Measurements from ENCODE around the gene SEPTIN5. TPM values are rescaled to one million over a fixed set of nuclear protein-coding genes. Genes with fewer than 3 reads are reported as not detected.
"Not testable (repeated sequence)": the region's sequence is repeated elsewhere in the genome, so short reads cannot be mapped to it uniquely, and the experiment has no call there.

Gene SEPTIN5
- total and polyA plus RNA-seq, 12 donors, result 56.5 to 218 (median 143) TPM

GRCh38 chr22:19674929-19675253 is 39.4 kb upstream of the SEPTIN5 start:
- peaks cover 0 to 5% (median 0%) of the 10 kb centered on the region in 11 donors for H3K9me3 ChIP-seq
- H3K27ac ChIP-seq, result no peak overlapping the region
- H3K36me3 ChIP-seq, result no peaks in the 10 kb centered on the region
- DNase-seq, result no peak
- TF ChIP-seq CTCF (IDR thresholded peaks at IDR 0.05), result no peak
- intact Hi-C loops (cut with DNase I), result no loop called here
- no peak for ATAC-seq
- H3K27me3 ChIP-seq, result peaks cover 0 to 12% (median 0%) of the 10 kb centered on the region in 7 donors
- H3K4me1 ChIP-seq, result peaks cover 0 to 12% (median 0%) of the 10 kb centered on the region in 9 donors
- no peak overlapping the region for H3K4me3 ChIP-seq
- 86% methylated on average over 10 of the region's 10 CpGs for WGBS, 2 donors

- DNase-seq, result no peak
- no peak for TF ChIP-seq CTCF (IDR thresholded peaks at IDR 0.05)
Measured at GRCh38 chr22:19675428-19675827, 38.9 kb upstream of the SEPTIN5 start.

GRCh38 chr22:19676437-19676836 is 37.9 kb upstream of the SEPTIN5 start:
- whole genome bisulfite sequencing, 2 donors, result 86 to 92% methylated on average over 1 of the region's 1 CpG
- intact Hi-C loops (cut with DNase I); H3K9me3 ChIP-seq; H3K36me3 ChIP-seq; H3K27ac ChIP-seq; ATAC-seq; H3K4me1 ChIP-seq; DNase-seq; H3K4me3 ChIP-seq: not testable (repeated sequence)
- peaks cover 0 to 25% (median 10%) of the 10 kb centered on the region in 7 donors for H3K27me3 ChIP-seq

More at GRCh38 chr22:19675428-19675827, 38.9 kb upstream of the SEPTIN5 start:
- peaks cover 0 to 17% (median 5%) of the 10 kb centered on the region in 7 donors for H3K27me3 ChIP-seq
- peaks cover 0 to 5% (median 0%) of the 10 kb centered on the region in 11 donors for H3K9me3 ChIP-seq
- H3K4me3 ChIP-seq, result no peak overlapping the region
- no peaks in the 10 kb centered on the region for H3K36me3 ChIP-seq
- ATAC-seq, result no peak
- WGBS, 2 donors, result 91 to 95% methylated on average over 7 of the region's 7 CpGs
- intact Hi-C loops (cut with DNase I), result no loop called here
- H3K4me1 ChIP-seq, result peaks cover 0 to 9% (median 0%) of the 10 kb centered on the region in 9 donors
- no peak overlapping the region for H3K27ac ChIP-seq

- Histone ChIP-seq H3K4me1 (peaks cover 0 to 9% (median 0%) of the 10 kb centered on the region in 9 donors), H3K27ac (no peak overlapping the region), H3K27me3 (peaks cover 0 to 42% (median 10%) of the 10 kb centered on the region in 7 donors), H3K4me3 (no peak overlapping the region), H3K9me3 (no peaks in the 10 kb centered on the region), H3K36me3 (no peaks in the 10 kb centered on the region)
- WGBS, 2 donors, result 61 to 69% methylated on average over 11 of the region's 11 CpGs
- intact Hi-C loops (cut with DNase I), result loop anchor here in 4 of 10 donors (1.0 to 2.0 kb wide), 4 partner anchors 37 to 40 kb away; no protein-coding TSS in a partner anchor
- ATAC-seq (peak in 1 of 8 donors; percentile 16), DNase-seq (no peak)
- no peak for TF ChIP-seq CTCF (IDR thresholded peaks at IDR 0.05)
Measured at GRCh38 chr22:19678949-19679521, 35.3 kb upstream of the SEPTIN5 start.

GRCh38 chr22:19679522-19680101 is 34.7 kb upstream of the SEPTIN5 start:
- no peaks in the 10 kb centered on the region for H3K36me3 ChIP-seq
- peaks cover 0 to 42% (median 10%) of the 10 kb centered on the region in 7 donors for H3K27me3 ChIP-seq
- peak; percentile 76 to 89 (median 87) for TF ChIP-seq CTCF (IDR thresholded peaks at IDR 0.05)
- DNase-seq, result peak; percentile 38 to 75
- intact Hi-C loops (cut with DNase I), result loop anchor here in 6 of 10 donors (1.0 to 5.0 kb wide), 5 partner anchors 37 to 39 kb away; no protein-coding TSS in a partner anchor
- peaks cover 0 to 9% (median 0%) of the 10 kb centered on the region in 9 donors for H3K4me1 ChIP-seq
- peak; percentile 76 to 89 (median 82) for ATAC-seq
- no peak overlapping the region for H3K27ac ChIP-seq
- H3K4me3 ChIP-seq, result no peak overlapping the region
- no peaks in the 10 kb centered on the region for H3K9me3 ChIP-seq
- whole genome bisulfite sequencing, 2 donors, result 30 to 35% methylated on average over 14 of the region's 14 CpGs
